Measurements from ENCODE around the gene FCHO2. TPM values are rescaled to one million over a fixed set of nuclear protein-coding genes. Genes with fewer than 3 reads are reported as not detected.
A peak's percentile ranks its signal among the peaks of the same experiment; 100 is the strongest.

FCHO2 gene
- total and polyA plus RNA-seq, 9 donors, result 12.1 to 34.4 (median 26.0) TPM

DNA sequence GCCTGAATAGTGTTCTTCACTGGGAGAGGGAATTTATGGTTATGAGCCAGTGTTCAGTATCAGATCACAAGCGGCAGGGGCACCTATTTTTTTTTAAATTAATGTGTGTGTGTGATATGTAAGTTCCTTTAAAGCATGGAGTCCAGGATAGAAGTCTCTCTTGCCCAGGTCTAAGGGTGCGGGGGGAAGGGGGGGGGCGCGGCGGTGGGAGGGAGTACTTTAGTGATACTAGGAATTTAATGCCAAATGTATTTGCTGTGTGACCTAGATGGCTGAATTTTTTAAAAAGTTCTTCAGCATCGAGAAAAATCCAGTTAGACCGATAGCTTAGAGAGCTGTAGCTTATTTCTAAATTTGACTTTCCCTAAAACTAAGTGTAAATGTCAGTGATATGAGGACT is 1.5 kb upstream of the FCHO2 start:
- no peak overlapping the region for H3K4me3 ChIP-seq
- intact Hi-C loops (cut with DNase I), result loop anchor here in 1 of 4 donors (10.0 kb wide), 1 partner anchor 140 kb away; the partner anchor contains the start of gene TNPO1

DNA sequence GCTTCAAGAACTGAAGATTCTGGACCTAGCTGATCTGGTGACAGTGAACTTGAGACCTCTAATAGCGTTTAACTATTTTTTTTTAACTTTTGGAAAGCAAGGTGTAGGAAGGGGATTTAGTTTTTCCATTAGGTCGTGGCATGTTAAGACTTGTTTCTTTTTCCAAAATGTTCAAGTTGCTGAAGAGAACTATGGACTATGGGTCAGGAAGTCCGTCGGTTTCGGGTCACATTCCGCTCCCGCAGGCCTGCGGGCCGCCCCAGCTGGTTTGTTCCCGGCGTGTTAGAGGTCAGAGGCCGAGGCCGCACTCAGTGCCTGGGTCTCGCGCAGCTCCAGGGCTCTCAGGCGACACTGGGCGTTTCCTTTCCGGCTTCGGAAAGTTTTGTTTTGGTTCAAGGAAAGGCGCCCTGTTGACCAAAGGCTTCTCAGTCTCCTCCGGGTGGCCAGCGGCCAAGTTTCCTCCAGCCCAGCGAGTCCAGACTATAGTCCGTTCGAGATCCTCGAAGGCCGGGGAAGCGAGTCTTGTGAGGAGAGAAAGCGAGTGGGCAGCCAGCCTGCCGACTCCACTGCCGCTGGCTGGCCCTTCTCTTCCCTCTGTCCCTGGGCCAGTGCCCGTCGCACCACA is 586 bp upstream of the FCHO2 start:
- Histone ChIP-seq H3K9me3 (no peaks in the 10 kb centered on the region), H3K4me1 (ENCODE audit: insufficient read depth) (peaks cover 4% of the 10 kb centered on the region), H3K27me3 (no peaks in the 10 kb centered on the region), H3K4me3 (peak overlapping the region; percentile 87), H3K27ac (peak overlapping the region; percentile 99), H3K36me3 (no peaks in the 10 kb centered on the region)
- peak in 3 of 5 donors; percentile 75 to 87 (median 86) for DNase-seq
- WGBS, 3 donors, result 3 to 4% (median 3%) methylated on average over 31 to 33 of the region's 33 CpGs
- intact Hi-C loops (cut with DNase I), result loop anchor here in 1 of 4 donors (10.0 kb wide), 1 partner anchor 140 kb away; the partner anchor contains the start of gene TNPO1
- TF ChIP-seq POLR2A (IDR thresholded peaks at IDR 0.05) (no peak), EP300 (IDR thresholded peaks at IDR 0.05) (no peak)
- TF ChIP-seq, protein P1, sequence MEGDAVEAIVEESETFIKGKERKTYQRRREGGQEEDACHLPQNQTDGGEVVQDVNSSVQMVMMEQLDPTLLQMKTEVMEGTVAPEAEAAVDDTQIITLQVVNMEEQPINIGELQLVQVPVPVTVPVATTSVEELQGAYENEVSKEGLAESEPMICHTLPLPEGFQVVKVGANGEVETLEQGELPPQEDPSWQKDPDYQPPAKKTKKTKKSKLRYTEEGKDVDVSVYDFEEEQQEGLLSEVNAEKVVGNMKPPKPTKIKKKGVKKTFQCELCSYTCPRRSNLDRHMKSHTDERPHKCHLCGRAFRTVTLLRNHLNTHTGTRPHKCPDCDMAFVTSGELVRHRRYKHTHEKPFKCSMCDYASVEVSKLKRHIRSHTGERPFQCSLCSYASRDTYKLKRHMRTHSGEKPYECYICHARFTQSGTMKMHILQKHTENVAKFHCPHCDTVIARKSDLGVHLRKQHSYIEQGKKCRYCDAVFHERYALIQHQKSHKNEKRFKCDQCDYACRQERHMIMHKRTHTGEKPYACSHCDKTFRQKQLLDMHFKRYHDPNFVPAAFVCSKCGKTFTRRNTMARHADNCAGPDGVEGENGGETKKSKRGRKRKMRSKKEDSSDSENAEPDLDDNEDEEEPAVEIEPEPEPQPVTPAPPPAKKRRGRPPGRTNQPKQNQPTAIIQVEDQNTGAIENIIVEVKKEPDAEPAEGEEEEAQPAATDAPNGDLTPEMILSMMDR (IDR thresholded peaks at IDR 0.05), result no peak

More for the DNA sequence above, 1.5 kb upstream of the FCHO2 start:
- H3K27me3 ChIP-seq, result no peaks in the 10 kb centered on the region
- 78 to 84% (median 84%) methylated on average over 7 of the region's 7 CpGs for WGBS, 3 donors
- no peaks in the 10 kb centered on the region for H3K9me3 ChIP-seq
- TF ChIP-seq POLR2A (IDR thresholded peaks at IDR 0.05) (no peak), EP300 (IDR thresholded peaks at IDR 0.05) (no peak)
- TF ChIP-seq, protein P1 (IDR thresholded peaks at IDR 0.05), result no peak
- H3K4me1 ChIP-seq (ENCODE audit: insufficient read depth), result peaks cover 4% of the 10 kb centered on the region
- no peak for DNase-seq
- no peaks in the 10 kb centered on the region for H3K36me3 ChIP-seq
- peak overlapping the region in 1 of 2 donors; percentile 99 for H3K27ac ChIP-seq

DNA sequence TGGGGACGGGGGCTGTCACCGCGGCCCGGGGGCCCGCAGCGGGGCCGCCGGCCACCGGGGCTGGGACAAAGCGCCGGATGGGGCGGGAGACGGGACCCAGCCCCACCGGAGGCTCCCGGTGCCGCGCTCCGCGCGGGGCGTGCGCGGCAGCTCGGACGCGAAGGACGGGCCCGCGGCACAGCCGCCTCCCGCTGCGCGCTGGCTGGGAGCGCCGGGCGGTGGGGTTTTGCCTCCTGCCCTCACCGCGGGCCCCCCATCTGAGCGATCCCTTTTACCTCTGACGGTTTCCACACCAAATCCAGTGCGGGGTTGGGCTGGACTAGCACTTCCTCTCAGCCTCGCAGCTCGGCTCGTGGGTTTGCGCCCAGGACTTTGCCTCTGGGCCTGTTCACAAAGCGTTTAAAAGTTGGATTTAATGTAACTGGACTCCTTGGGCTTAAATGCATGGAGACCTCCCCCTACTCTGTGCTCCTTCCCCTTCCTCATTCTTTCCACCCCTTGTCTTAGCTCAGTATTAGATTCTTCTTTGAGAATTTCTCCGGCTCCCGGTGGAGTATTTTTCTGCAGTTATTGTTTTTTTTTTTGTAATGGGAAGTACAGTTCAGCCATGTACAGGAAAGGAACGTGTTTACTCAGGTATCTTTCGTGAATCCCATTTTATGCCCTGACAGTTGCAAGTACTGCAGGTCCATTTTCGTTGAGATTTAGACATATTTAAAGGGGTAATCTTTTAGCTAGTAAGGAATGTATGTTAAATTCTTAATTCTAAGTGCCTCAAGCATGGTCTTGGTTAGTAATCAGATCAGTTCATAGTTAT is 691 bp downstream of the FCHO2 start:
- DNase-seq, result peak; percentile 42 to 71 (median 57)
- peaks cover 4% of the 10 kb centered on the region for H3K4me1 ChIP-seq (ENCODE audit: insufficient read depth)
- no peaks in the 10 kb centered on the region for H3K36me3 ChIP-seq
- peak overlapping the region; percentile 87 for H3K4me3 ChIP-seq
- intact Hi-C loops (cut with DNase I), result loop anchor here in 1 of 4 donors (10.0 kb wide), 1 partner anchor 142 kb away; the partner anchor contains the start of gene TNPO1
- TF ChIP-seq EP300 (IDR thresholded peaks at IDR 0.05) (no peak), POLR2A (IDR thresholded peaks at IDR 0.05) (no peak)
- TF ChIP-seq, protein P1 (IDR thresholded peaks at IDR 0.05), result no peak
- no peaks in the 10 kb centered on the region for H3K27me3 ChIP-seq
- H3K9me3 ChIP-seq, result no peaks in the 10 kb centered on the region
- peak overlapping the region; percentile 99 for H3K27ac ChIP-seq
- WGBS, 3 donors, result 1% methylated on average over 19 to 51 of the region's 51 CpGs

DNA sequence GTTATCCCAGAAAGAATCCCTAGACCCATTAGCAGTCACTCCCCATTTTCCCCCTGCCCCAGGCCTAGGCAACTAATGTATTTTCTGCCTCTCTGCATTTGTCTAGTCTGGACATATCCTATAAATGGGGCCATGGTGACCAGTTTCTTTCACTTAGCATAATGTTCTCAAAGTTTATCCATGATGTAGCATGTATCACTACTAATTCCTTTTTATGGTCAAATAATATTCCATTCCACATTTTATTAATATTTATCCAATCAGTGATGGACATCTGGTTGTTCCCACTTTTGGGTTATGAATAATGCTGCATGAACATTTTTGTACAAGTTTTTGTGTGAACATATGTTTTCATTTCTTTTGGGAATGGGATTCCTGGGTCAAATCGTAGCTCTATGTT is 1.5 kb downstream of the FCHO2 start:
- Histone ChIP-seq H3K36me3 (no peaks in the 10 kb centered on the region), H3K4me1 (ENCODE audit: insufficient read depth) (peaks cover 4% of the 10 kb centered on the region), H3K4me3 (peak overlapping the region; percentile 87), H3K27me3 (no peaks in the 10 kb centered on the region), H3K9me3 (no peaks in the 10 kb centered on the region), H3K27ac (no peak overlapping the region)
- intact Hi-C loops (cut with DNase I), result loop anchor here in 1 of 4 donors (10.0 kb wide), 1 partner anchor 143 kb away; the partner anchor contains the start of gene TNPO1
- TF ChIP-seq EP300 (IDR thresholded peaks at IDR 0.05) (no peak), POLR2A (IDR thresholded peaks at IDR 0.05) (no peak)
- TF ChIP-seq, protein P1 (IDR thresholded peaks at IDR 0.05), result no peak
- DNase-seq, result no peak
- 71 to 79% (median 74%) methylated on average over 1 of the region's 1 CpG for WGBS, 3 donors
